GM19238 (cell line): ENCODE results near the gene AFAP1L2.
"Not testable (repeated sequence)": the region's sequence is repeated elsewhere in the genome, so short reads cannot be mapped to it uniquely, and the experiment has no call there.

Experiments used
- DNase-seq: peaks from one replicate; pipeline ENCODE4 v3.0.0; 2011; ENCODE audit warnings: low spot score; ENCODE audit not compliant: insufficient read length

The AFAP1L2 gene

DNA sequence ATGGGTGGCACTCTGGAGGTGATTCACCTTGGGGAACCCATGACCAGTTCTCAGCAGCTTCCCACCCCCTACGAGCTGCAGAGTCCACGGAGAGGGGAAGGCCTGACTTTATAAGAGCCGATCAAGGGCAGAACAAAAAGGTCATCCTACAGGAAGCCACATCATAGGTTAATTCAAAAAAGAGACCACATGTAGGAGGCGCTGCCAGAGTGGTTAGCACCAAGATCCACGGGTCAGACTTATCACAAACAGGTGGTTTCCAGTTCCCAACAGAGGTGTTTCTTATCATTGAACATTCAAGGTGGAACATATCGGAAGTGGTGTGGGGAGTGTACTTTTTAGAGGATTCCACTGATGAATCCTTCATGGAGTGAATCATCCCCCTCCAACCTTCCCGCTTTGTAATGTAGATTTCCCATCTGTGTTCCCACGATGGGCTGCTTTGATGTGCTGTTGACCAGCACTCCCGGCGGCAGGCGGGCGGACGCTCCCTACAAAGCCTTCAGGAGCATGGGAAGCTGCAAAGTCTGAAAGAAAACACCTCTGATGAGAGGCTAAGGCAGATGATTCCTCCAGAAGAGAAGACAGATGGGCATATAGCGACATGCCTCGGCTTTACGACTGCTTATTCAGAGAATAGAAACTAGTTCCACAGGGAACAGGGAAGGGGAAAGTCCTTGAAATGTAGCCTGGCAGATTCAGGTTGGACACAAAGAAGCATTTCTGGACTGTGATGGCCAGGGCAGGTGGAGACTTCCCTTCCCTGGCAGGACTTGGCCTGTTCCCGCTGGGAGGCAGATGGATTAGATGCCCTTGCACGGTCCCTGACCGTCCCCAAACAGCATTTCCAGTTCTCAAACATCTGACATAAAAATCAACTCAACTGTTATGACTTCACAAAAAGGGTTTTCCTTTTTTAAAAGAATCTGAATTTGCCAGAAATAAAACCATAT lies 66.5 kb downstream of the AFAP1L2 start:
- no peak for DNase-seq

- DNase-seq, result no peak
These were observed 67.3 kb downstream of the AFAP1L2 start for GRCh38 chr10:114336823-114337509.

DNA sequence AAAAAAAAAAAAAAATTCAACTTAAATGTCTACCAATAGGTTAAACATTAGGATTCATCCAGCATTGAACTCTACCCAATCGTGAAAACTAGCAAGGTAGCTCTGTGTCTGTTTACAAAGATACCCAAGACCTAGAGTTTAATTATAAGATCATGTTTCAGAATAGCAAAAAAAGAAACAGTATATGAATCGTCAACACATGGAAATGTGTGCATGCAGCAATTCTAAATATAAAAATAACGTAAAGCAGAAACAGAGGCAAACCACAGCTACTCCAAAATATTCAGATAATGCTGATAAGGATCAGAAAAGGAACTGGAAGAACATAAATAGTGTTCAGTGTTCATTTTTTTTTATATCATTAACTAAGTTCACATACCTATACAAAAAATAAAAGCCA lies 68.7 kb downstream of the AFAP1L2 start:
- DNase-seq, result no peak

- no peak for DNase-seq
These were observed 70.0 kb downstream of the AFAP1L2 start for GRCh38 chr10:114334301-114334700.

DNA sequence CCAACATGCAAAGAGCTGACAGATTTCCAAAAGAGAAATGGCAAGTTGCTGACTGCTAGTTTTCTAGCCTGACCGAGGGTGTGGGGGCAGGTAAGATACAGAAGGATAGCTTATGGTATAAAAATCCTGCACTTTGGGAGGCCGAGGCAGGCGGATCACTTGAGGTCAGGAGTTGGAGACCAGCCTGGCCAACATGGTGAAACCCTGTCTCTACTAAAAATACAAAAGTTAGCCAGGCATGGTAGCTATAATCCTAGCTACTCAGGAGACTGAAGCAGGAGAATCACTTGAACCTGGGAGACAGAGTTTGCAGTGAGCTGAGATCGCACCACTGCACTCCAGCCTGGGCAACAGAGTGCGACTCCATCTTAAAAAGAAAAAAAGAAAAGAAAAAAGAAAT lies 70.9 kb downstream of the AFAP1L2 start:
- DNase-seq, result not testable (repeated sequence)

DNA sequence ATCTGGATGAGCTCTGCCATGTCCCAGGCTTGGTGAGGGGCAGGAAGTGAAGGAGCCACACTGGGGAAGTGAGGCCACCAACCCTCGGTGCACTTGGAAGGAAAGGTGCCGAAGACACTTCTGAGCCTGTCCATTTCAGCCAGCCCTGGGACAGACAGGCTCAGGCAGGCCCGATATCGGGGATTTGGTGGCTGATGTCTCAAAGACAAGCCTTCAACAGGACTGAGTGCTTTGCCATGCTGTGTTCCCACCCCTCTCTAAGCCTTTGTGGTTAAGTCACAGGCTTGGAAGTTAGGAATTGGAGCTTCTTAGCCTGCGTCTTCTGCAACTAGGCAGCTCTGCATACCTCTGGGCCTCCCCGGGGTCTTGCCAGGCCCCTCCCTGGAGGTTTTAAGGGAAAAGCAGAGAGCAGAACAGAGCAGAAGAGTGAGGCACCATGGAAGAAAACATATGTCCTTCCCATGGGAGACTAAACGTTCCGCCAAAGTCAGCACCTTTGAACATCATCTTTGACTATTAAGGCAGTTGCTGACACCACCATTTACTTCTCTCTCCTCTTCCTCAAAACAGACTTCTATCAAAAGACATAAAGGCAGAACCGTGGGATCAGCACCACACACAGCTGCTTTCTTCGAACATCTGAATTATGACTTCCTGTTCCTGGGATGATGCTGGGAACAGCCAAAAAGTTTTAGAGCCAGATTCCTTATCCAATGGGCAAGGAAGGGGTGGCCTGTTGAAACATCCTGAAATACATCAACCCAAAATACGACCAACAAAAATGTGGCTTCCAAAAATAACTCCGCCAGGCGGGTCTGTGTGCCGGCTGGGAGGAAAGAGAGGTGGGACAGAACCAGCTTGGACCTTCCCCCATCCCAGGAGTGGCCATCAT lies 71.8 kb downstream of the AFAP1L2 start:
- DNase-seq, result no peak

- DNase-seq, result no peak
These were observed 74.5 kb downstream of the AFAP1L2 start for GRCh38 chr10:114329634-114330365.

DNA sequence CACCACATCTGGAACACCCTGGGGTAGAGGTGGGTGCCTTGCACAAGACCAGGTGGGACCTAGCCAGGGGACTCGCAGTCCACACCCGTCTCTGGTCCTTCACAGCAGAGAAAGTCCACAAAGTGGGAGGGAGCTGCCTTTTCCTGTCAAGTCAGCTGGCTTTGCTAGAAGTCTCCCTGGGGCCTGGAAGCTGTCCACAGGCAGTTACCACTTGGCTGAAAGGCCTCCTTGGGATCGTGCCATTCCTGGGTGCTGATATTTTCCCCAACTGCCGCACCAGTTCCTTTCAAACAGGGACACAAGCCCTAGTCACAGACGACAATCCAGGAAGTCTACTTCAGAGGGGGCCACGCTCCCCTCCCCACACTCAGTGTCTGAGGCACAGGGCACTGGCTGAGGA lies 75.4 kb downstream of the AFAP1L2 start:
- DNase-seq, result no peak

- DNase-seq, result no peak
These were observed 75.9 kb downstream of the AFAP1L2 start for GRCh38 chr10:114328441-114328812.

DNA sequence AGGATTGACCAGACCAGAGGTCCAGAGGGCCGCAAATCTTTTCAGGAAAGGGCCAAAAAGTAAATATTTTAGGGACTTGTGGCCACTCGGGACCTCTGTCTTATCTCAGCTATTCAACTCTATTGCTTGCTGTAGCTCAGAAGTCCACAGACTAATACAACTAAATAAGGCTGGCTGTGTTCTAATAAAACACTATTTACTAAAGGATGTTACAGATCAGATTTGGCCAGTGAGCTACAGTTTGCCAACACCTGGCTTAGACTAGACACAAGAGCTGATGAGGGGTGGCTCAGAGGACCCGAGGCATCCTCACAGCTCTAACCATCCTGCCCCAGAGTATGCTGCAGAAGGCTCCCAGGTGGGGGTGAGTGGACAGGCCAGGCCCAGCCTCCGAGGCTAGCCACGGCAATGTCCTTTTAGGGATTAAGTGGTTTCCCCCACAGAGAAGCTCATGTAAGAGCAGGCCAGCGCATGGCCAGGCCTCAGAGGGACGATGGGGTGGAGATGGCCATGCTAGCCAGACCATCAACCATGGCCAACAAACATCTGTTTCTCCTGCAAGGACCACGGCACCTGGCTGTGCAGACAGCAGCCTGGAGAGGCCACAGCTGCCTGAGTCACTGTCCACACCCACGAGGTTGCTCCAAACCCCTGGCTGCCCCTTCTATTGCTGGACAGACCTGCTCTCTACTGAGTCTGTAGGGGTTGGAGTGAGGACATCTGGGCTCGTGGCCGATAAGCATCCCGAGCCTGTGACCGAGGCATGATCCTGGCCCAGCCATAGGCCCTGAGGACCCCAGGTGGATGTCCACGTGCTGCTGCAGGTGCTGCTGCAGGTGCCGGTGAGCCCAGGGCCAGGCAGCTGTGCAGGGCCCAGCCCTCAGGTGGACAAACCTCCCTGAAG lies 76.5 kb downstream of the AFAP1L2 start:
- no peak for DNase-seq

DNA sequence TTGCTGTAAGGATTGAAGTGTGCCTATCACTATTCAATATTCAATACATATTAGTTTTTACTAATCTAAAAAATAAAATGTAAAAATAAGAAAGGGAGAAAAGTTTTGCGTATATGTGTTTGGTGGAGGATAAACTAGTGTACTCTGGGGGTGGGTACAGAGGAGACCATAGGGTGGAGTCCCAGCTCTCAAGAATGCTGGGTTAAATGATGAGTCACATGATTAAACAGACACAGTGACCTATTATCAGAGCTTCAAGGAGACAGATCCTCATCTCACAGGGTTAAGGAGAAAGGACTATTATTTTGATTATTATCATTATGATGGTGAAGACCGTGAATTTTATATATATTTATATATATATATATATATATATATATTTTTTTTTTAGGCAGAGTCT lies 77.5 kb downstream of the AFAP1L2 start:
- no peak for DNase-seq

DNA sequence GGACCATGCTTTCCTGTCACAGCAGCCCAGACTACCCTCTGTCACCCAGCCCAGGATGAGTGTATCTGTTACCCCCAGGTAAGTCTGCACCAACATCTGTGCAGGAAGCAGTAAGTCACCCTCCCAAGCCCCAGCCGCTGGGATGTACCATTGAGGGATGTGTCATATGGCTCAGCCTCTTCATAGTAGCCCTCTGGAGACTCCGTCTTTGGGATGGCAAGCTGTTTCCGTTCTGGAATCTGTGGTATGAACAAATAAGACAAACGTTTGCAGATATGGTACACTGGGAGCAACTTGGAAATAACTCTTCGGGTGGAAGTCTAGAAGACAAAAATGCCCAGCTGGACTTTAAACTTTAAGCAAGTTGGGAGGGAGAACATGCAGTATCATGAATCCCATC lies 81.3 kb downstream of the AFAP1L2 start:
- no peak for DNase-seq

DNA sequence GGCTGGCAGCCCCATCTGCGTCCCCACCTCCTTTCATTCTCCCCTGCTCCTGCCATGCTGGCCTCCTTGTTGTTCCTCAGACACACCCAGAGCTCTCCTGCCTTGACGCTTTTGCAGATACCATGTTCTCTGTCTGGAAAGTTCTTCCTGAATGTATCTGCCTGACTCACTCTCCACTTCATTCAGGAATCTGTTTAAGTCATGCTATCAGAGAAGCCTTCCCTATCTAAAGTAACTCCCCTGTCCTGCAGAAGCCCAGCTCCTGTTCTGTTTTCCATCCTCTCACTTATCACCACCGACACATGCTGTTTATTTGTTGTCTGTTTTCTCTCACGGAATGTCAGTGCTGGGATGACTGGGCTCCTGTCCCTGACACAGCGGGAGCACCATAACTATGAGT lies 82.0 kb downstream of the AFAP1L2 start:
- no peak for DNase-seq

DNA sequence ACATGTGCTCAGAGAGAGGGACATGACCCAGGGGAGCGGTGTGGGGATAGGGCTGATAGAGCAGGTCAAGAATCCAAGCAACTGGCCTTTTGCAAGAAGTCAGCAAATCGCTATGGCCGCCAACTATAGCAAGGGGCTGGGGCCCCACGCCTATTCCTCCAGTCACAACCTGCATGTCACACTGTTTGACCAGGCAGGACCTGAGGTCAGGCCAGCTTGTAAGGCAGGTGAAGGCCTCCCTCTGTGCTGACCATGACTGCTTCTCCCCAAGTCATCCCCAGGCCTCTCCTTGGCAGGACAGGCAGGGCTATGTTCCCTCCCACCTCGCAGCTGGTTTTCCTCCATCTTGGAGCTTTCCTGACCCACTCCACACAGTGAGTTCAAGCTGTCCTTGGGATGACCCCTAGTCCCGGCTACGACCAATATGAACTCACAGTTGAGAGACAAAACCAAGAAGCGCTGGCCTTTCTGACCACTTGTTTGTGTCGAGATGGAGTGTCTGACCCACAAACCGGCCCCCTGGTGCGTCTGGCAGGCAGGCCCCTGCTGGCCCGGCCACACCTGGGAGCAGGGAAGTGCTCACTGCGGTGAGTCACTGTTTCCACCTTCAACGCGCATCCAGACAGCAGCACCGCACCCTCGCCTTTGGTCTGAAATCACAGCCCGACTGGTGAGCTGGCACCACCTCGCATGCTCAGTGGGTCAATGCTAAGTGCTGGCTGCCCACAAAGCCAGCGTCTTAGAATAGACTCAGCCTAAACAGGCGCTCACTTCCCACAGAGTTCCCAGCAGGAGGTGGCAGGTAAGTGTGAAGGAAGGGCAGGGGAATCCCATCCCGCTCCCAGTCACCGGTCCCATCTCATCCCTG lies 83.8 kb downstream of the AFAP1L2 start:
- no peak for DNase-seq

GRCh38 chr10:114319406-114320248 lies 84.7 kb downstream of the AFAP1L2 start:
- DNase-seq, result no peak

GRCh38 chr10:114316744-114317143 lies 87.6 kb downstream of the AFAP1L2 start:
- no peak for DNase-seq

DNA sequence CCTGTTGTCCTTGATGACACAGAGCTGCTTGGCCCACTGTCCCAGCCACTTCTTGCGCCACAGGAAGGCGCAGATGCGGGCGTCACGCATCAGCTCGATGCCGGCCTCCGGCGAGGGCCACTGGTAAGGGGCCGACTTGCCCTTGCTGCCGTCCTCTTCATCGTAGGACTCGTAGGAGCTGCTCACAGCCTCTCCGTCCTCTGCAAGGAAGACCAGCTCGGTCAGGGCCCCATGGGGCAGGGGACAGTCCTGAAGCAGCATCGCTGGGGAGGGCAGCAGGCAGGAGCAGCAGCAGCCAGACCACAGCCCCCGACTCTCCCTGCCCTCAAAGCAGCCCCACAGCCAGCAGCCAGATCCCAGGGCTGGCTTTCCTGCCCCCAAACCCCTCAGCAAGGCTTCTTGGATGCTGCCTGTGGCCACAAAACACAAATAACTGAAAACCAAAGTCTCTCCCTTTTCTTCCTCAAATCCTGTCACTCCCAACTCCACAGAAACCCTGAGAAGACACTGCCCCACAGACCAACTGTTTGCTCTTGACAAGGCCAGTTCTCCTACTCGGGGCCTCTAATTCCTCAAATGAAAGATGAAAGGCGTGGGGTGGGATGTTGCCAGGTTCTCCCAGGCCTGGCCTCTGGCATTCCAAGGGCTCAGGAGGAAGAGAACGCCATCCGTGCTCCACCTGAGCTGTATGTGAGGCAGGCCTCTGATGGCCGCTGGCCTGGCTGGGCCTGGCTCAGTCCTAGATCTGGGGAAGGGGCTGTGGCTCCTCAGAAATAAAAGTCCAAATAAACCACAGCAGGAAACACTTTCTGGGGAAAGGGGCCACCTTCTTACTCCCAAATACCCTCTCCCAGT lies 88.5 kb downstream of the AFAP1L2 start:
- no peak for DNase-seq
